Measurements from ENCODE around the gene IL17C.

IL17C gene

DNA sequence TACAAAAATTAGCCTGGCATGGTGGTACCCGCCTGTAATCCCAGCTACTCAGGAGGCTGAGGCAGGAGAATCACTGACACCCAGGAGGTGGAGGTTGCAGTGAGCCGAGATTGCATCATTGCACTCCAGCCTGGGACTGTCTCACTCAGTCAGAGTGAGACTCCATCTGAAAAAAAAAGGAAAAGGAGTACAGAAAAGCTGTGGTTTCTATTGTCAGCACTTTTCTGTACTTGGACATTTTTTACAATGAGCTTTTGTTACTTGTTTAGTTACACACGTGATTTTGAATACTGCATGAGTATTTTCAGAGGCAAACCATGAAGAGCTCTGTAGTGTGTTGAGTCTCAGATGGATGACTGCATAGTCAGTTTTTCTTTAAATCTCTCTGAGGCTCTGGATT, 41.9 kb upstream of the IL17C start:
- Histone ChIP-seq H3K9ac (no peak overlapping the region), H3K4me1 (no peaks in the 10 kb centered on the region), H3K4me2 (ENCODE audit: low read length) (no peak overlapping the region), H3K27ac (no peak overlapping the region), H3K79me2 (peaks cover 42% of the 10 kb centered on the region), H3K36me3 (ENCODE audit: control insufficient read depth, insufficient read depth, low read length) (no peaks in the 10 kb centered on the region), H3K4me3 (ENCODE audit: low read depth, low read length) (no peak overlapping the region), H2AFZ (no peak overlapping the region), H3K27me3 (ENCODE audit: control insufficient read depth, insufficient read depth, low read length) (no peaks in the 10 kb centered on the region), H3K9me3 (ENCODE audit: control insufficient read depth, low read length) (no peaks in the 10 kb centered on the region)
- TF ChIP-seq, protein P1, sequence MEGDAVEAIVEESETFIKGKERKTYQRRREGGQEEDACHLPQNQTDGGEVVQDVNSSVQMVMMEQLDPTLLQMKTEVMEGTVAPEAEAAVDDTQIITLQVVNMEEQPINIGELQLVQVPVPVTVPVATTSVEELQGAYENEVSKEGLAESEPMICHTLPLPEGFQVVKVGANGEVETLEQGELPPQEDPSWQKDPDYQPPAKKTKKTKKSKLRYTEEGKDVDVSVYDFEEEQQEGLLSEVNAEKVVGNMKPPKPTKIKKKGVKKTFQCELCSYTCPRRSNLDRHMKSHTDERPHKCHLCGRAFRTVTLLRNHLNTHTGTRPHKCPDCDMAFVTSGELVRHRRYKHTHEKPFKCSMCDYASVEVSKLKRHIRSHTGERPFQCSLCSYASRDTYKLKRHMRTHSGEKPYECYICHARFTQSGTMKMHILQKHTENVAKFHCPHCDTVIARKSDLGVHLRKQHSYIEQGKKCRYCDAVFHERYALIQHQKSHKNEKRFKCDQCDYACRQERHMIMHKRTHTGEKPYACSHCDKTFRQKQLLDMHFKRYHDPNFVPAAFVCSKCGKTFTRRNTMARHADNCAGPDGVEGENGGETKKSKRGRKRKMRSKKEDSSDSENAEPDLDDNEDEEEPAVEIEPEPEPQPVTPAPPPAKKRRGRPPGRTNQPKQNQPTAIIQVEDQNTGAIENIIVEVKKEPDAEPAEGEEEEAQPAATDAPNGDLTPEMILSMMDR (IDR thresholded peaks at IDR 0.05) = no peak

DNA sequence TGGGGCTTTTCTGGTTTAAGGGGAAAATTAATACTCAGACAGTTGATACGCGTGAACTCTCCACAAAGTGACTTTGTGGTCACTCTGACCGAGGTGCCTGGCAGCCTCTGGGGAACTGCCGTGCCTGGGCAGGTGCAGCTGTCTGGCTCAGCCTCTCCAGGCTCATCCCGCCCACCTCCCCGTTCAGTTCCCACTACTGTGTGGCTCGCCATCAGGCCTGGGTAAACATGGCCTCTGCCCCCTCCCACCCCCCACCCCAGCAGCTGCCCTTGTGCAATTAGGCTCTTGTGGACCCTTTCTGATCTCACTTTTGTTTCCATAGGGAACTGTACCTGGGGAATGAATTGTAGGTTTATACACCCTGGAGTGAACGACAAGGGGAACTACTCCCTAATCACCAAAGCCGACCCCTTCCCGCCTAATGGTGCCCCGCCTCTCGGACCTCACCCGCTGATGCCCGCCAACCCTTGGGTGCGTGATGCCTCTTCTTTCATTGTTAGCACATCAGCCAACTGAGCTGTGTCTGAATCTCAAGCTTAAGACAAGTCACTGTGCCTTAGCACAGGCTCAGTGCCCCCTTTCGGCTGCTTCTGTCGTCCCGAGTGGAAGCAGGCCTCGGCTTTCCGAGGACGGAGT, 40.4 kb upstream of the IL17C start:
- H3K4me3 ChIP-seq (ENCODE audit: low read depth, low read length) = no peak overlapping the region
- no peak overlapping the region for H2AFZ ChIP-seq
- no peak overlapping the region for H3K4me2 ChIP-seq (ENCODE audit: low read length)
- H3K79me2 ChIP-seq = peaks cover 48% of the 10 kb centered on the region
- no peaks in the 10 kb centered on the region for H3K27me3 ChIP-seq (ENCODE audit: control insufficient read depth, insufficient read depth, low read length)
- no peaks in the 10 kb centered on the region for H3K36me3 ChIP-seq (ENCODE audit: control insufficient read depth, insufficient read depth, low read length)
- H3K4me1 ChIP-seq = no peaks in the 10 kb centered on the region
- H3K9ac ChIP-seq = no peak overlapping the region
- peak overlapping the region; percentile 73 for H3K27ac ChIP-seq
- no peaks in the 10 kb centered on the region for H3K9me3 ChIP-seq (ENCODE audit: control insufficient read depth, low read length)
- TF ChIP-seq, protein P1 (IDR thresholded peaks at IDR 0.05) = no peak

DNA sequence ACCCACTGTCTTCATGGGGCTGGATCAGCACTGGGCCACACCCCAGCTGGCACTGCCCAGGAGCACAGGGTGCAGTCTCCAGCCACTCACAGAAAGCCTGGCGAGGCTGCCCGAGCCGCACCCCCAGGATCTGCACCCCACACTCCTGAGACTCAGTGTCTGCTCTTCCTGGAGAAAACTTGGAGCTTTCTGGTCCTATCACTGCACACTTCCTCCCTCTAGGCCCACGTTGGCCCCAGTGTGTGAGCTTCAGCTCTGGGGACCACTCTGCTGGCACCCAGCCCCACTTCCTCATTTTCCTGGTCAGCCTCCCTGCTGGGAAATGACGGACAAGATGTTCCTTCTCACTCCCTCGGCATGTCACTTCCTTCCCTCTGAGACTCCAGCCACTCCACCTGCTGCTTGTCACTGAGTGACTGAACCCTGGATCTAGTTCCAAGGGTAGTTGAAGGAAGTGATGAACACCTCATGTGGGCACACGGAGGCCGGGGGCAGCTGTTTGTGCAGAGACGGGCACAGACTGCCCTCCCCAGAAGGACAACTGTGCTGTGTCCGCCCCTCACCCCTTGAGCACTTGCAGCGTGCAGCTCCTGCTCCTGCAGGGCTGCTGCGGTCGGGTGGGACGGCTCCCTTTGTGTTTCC, 39.2 kb upstream of the IL17C start:
- Histone ChIP-seq H3K9me3 (ENCODE audit: control insufficient read depth, low read length) (no peaks in the 10 kb centered on the region), H3K4me2 (ENCODE audit: low read length) (no peak overlapping the region), H3K27me3 (ENCODE audit: control insufficient read depth, insufficient read depth, low read length) (no peaks in the 10 kb centered on the region), H3K4me1 (no peaks in the 10 kb centered on the region), H3K36me3 (ENCODE audit: control insufficient read depth, insufficient read depth, low read length) (no peaks in the 10 kb centered on the region), H3K4me3 (ENCODE audit: low read depth, low read length) (no peak overlapping the region), H3K9ac (no peak overlapping the region), H3K27ac (peak overlapping the region; percentile 73), H3K79me2 (peaks cover 41% of the 10 kb centered on the region), H2AFZ (no peak overlapping the region)
- TF ChIP-seq, protein P1 (IDR thresholded peaks at IDR 0.05) = no peak

DNA sequence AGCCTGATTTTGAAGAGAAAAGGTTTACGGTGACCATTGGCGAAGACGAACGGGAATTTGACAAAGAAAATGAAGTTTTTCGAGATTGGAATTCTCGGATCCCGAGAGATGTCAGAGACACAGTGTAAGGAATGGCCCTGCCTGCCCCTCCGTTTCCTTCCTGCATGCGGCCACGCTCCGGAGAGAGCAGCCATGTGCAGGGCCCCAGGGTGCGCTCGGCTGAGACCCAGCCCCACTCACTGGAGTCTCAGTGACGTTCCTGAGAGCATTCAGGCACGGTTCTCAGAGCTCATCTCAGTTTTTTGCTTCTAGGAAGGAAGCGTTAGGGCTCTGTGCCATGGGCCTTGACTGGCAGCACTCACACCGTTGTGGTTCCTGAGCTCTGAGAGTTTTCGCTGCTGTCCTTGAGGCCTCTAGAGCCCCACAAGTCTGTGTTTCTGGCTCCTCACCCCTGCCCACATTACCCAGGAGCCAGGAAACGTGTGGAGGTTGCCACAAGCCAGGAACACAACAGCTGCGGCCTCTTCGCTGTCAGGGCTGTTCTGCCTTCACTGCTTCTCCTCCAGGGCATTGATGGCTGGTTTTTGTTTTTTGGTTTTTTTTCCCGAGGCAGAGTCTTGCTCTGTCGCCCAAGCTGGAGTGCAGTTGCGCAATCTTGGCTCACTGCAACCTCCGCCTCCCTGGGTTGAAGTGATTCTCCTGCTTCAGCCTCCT, 38.4 kb upstream of the IL17C start:
- Histone ChIP-seq H3K4me3 (ENCODE audit: low read depth, low read length) (no peak overlapping the region), H3K36me3 (ENCODE audit: control insufficient read depth, insufficient read depth, low read length) (no peaks in the 10 kb centered on the region), H3K4me2 (ENCODE audit: low read length) (no peak overlapping the region), H2AFZ (no peak overlapping the region), H3K4me1 (no peaks in the 10 kb centered on the region), H3K9me3 (ENCODE audit: control insufficient read depth, low read length) (no peaks in the 10 kb centered on the region), H3K27ac (peak overlapping the region; percentile 73), H3K27me3 (ENCODE audit: control insufficient read depth, insufficient read depth, low read length) (no peaks in the 10 kb centered on the region), H3K79me2 (peaks cover 41% of the 10 kb centered on the region), H3K9ac (no peak overlapping the region)
- TF ChIP-seq, protein P1 (IDR thresholded peaks at IDR 0.05) = no peak

Data from parathyroid adenoma (tissue), 2 donors.